Measurements from ENCODE around the gene IL22RA2. TPM values are rescaled to one million over a fixed set of nuclear protein-coding genes. Genes with fewer than 3 reads are reported as not detected.

IL22RA2 gene
- polyA plus RNA-seq, 3 donors: not detected

- Histone ChIP-seq H3K27ac (ENCODE audit: low read depth in 1 of 2, low read length in 2 of 2) (peak overlapping the region in 1 of 2 donors; percentile 43), H3K36me3 (replicated peaks in 1 of 2; ENCODE audit: control insufficient read depth in 1 of 2, insufficient read depth in 2 of 2, low read length in 2 of 2) (peaks cover 83 to 87% of the 10 kb centered on the region in 2 donors), H2AFZ (ENCODE audit: insufficient read depth, low read depth, low read length, poor library complexity, severe bottlenecking) (no peak overlapping the region), H3K4me1 (ENCODE audit: control insufficient read depth in 1 of 2, insufficient read depth in 2 of 2, low read length in 2 of 2) (no peaks in the 10 kb centered on the region), H3K9ac (ENCODE audit: insufficient read depth, low read length, poor library complexity, severe bottlenecking) (no peak overlapping the region), H4K20me1 (ENCODE audit: insufficient read depth, low read length) (peaks cover 93% of the 10 kb centered on the region), H3K4me3 (replicated peaks in 1 of 3; ENCODE audit: low read depth in 2 of 3, low read length in 3 of 3) (no peak overlapping the region), H3K4me2 (replicated peaks; ENCODE audit: extremely low read depth, low read length, poor library complexity, severe bottlenecking) (no peak overlapping the region), H3K27me3 (ENCODE audit: control insufficient read depth in 2 of 2, insufficient read depth in 2 of 2, low read length in 2 of 2) (no peaks in the 10 kb centered on the region), H3K79me2 (ENCODE audit: insufficient read depth, low read length) (peaks cover 45% of the 10 kb centered on the region), H3K9me3 (replicated peaks in 1 of 2; ENCODE audit: control insufficient read depth in 1 of 2, insufficient read depth in 1 of 2, low read length in 2 of 2) (no peaks in the 10 kb centered on the region)
- Mint-ChIP-seq H3K9me3 (no peaks in the 10 kb centered on the region), H3K27me3 (ENCODE audit: low read depth in 3 of 3) (peaks cover 0 to 3% (median under 1%) of the 10 kb centered on the region in 3 donors), H3K4me1 (peaks cover 8% of the 10 kb centered on the region), H3K27ac (peak overlapping the region in 2 of 7 donors; percentile 46 to 69), H3K4me3 (no peak overlapping the region), H3K36me3 (peaks cover 72 to 80% of the 10 kb centered on the region in 2 donors)
- intact Hi-C loops (cut with micrococcal nuclease): loop anchor here in 1 of 2 donors (10.0 kb wide), 1 partner anchor 45 kb away; no protein-coding TSS in a partner anchor
- WGBS (ENCODE audit: insufficient coverage): 100% methylated on average over 1 of the region's 4 CpGs
- DNase-seq: no peak
- TF ChIP-seq CTCF (IDR thresholded peaks at IDR 0.05): no peak
Measured at GRCh38 chr6:137200288-137200687, 26.8 kb upstream of the IL22RA2 start.

- no peak overlapping the region for H3K4me2 ChIP-seq (replicated peaks; ENCODE audit: extremely low read depth, low read length, poor library complexity, severe bottlenecking)
- H3K4me1 ChIP-seq (ENCODE audit: control insufficient read depth in 1 of 2, insufficient read depth in 2 of 2, low read length in 2 of 2): no peaks in the 10 kb centered on the region
- no peak overlapping the region for H2AFZ ChIP-seq (ENCODE audit: insufficient read depth, low read depth, low read length, poor library complexity, severe bottlenecking)
- H3K27me3 ChIP-seq (ENCODE audit: control insufficient read depth in 2 of 2, insufficient read depth in 2 of 2, low read length in 2 of 2): no peaks in the 10 kb centered on the region
- no peak for DNase-seq
- H3K27ac ChIP-seq (ENCODE audit: low read depth in 1 of 2, low read length in 2 of 2): no peak overlapping the region
- Mint-ChIP-seq H3K4me3 (no peak overlapping the region), H3K36me3 (peaks cover 50 to 58% of the 10 kb centered on the region in 2 donors), H3K27me3 (ENCODE audit: low read depth in 3 of 3) (peaks cover 0 to 5% (median 2%) of the 10 kb centered on the region in 3 donors), H3K4me1 (peaks cover 5% of the 10 kb centered on the region), H3K9me3 (no peaks in the 10 kb centered on the region), H3K27ac (peak overlapping the region in 1 of 7 donors; percentile 26)
- peaks cover 60 to 63% of the 10 kb centered on the region in 2 donors for H3K36me3 ChIP-seq (replicated peaks in 1 of 2; ENCODE audit: control insufficient read depth in 1 of 2, insufficient read depth in 2 of 2, low read length in 2 of 2)
- H3K9me3 ChIP-seq (replicated peaks in 1 of 2; ENCODE audit: control insufficient read depth in 1 of 2, insufficient read depth in 1 of 2, low read length in 2 of 2): no peaks in the 10 kb centered on the region
- intact Hi-C loops (cut with micrococcal nuclease): no loop called here
- H3K4me3 ChIP-seq (replicated peaks in 1 of 3; ENCODE audit: low read depth in 2 of 3, low read length in 3 of 3): no peak overlapping the region
- TF ChIP-seq CTCF (IDR thresholded peaks at IDR 0.05): no peak
- peaks cover 70% of the 10 kb centered on the region for H4K20me1 ChIP-seq (ENCODE audit: insufficient read depth, low read length)
- 100% methylated on average over 2 of the region's 11 CpGs for WGBS (ENCODE audit: insufficient coverage)
- no peak overlapping the region for H3K9ac ChIP-seq (ENCODE audit: insufficient read depth, low read length, poor library complexity, severe bottlenecking)
- peaks cover 22% of the 10 kb centered on the region for H3K79me2 ChIP-seq (ENCODE audit: insufficient read depth, low read length)
Measured at GRCh38 chr6:137197684-137198645, 24.5 kb upstream of the IL22RA2 start.

Data from CD14-positive monocyte (primary cell).